Central memory CD4-positive, alpha-beta T cell (primary cell): ENCODE measurements around the gene ZNF490.
"Not testable (repeated sequence)": the region's sequence is repeated elsewhere in the genome, so short reads cannot be mapped to it uniquely, and the experiment has no call there.

ENCODE experiments used
- DNase-seq: peaks from one replicate; pipeline ENCODE4 v3.0.0; 2022

ZNF490 gene

GRCh38 chr19:12621253-12622024 lies 10.8 kb upstream of the ZNF490 start:
- DNase-seq: not testable (repeated sequence)

- no peak for DNase-seq
Measured at GRCh38 chr19:12617646-12618045, 7.0 kb upstream of the ZNF490 start.

GRCh38 chr19:12611361-12611699 lies 717 bp upstream of the ZNF490 start:
- DNase-seq: peak; percentile 12

- no peak for DNase-seq
Measured at GRCh38 chr19:12607631-12608030, 3.0 kb downstream of the ZNF490 start.

GRCh38 chr19:12606796-12607195 lies 3.8 kb downstream of the ZNF490 start:
- DNase-seq: no peak

GRCh38 chr19:12603714-12604113 lies 6.9 kb downstream of the ZNF490 start:
- DNase-seq: peak; percentile 66

- DNase-seq: no peak
Measured at GRCh38 chr19:12597594-12597993, 13.0 kb downstream of the ZNF490 start.

GRCh38 chr19:12596927-12597548 lies 13.6 kb downstream of the ZNF490 start:
- no peak for DNase-seq

GRCh38 chr19:12596485-12596884 lies 14.1 kb downstream of the ZNF490 start:
- DNase-seq: no peak

GRCh38 chr19:12581100-12581499 lies 29.5 kb downstream of the ZNF490 start:
- no peak for DNase-seq

GRCh38 chr19:12580180-12580694 lies 30.4 kb downstream of the ZNF490 start:
- DNase-seq: no peak

GRCh38 chr19:12578641-12579040 lies 32.0 kb downstream of the ZNF490 start:
- no peak for DNase-seq

- no peak for DNase-seq
Measured at GRCh38 chr19:12574036-12574435, 36.6 kb downstream of the ZNF490 start.

GRCh38 chr19:12567951-12568350 lies 42.7 kb downstream of the ZNF490 start:
- DNase-seq: no peak

- not testable (repeated sequence) for DNase-seq
Measured at GRCh38 chr19:12566380-12566779, 44.2 kb downstream of the ZNF490 start.

- DNase-seq: peak; percentile 83
Measured at GRCh38 chr19:12564016-12564664, 46.5 kb downstream of the ZNF490 start.

- no peak for DNase-seq
Measured at GRCh38 chr19:12555456-12555930, 55.1 kb downstream of the ZNF490 start.

- peak; percentile 95 for DNase-seq
Measured at GRCh38 chr19:12551060-12551832, 59.4 kb downstream of the ZNF490 start, which contains the start of gene ZNF564. Gene ZNF564 (minus strand): TSS chr19:12551482. CDS start chr19:12551332, 150 bp downstream.

- DNase-seq: no peak
Measured at GRCh38 chr19:12546903-12547302, 63.7 kb downstream of the ZNF490 start.

- no peak for DNase-seq
Measured at GRCh38 chr19:12546068-12546467, 64.5 kb downstream of the ZNF490 start.

- no peak for DNase-seq
Measured at GRCh38 chr19:12545267-12545666, 65.3 kb downstream of the ZNF490 start.

GRCh38 chr19:12544401-12544876 lies 66.2 kb downstream of the ZNF490 start:
- no peak for DNase-seq

GRCh38 chr19:12543855-12544254 lies 66.8 kb downstream of the ZNF490 start:
- no peak for DNase-seq
